GM12875 (cell line): ENCODE data around the gene ETFRF1.

Experiments
- H3K4me3 ChIP-seq: one replicate; pipeline ENCODE4 v1.5.1; 2011; ENCODE audit warnings: low read depth, low read length, control low read depth
- TF ChIP-seq, protein P1 (sequence below): IDR thresholded peaks from 2 replicates; pipeline ENCODE4 v1.5.1; 2011; ENCODE audit warnings: low read depth, mild to moderate bottlenecking, control low read depth, inconsistent platforms, low read length, moderate library complexity, borderline replicate concordance; ENCODE audit not compliant: insufficient read depth

The ETFRF1 gene

DNA sequence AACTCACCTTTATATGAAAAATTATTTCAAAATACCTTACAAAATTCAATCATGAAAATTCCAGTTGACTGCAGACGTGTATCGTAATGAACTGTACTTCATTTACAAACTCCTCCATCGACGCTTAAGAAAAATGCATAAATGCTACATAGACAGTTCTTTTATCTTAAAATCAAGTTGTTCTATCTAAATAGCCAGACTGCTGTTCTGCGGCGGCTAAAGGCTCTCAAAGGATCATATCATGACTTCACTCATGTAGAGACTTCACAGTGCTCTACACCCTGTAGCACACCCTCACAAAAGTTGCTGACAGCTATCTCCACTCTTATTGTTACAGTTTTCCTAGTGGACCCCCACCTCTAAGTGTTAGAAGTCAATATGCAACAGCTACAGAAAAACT lies 50.5 kb downstream of the ETFRF1 start:
- TF ChIP-seq, protein P1, sequence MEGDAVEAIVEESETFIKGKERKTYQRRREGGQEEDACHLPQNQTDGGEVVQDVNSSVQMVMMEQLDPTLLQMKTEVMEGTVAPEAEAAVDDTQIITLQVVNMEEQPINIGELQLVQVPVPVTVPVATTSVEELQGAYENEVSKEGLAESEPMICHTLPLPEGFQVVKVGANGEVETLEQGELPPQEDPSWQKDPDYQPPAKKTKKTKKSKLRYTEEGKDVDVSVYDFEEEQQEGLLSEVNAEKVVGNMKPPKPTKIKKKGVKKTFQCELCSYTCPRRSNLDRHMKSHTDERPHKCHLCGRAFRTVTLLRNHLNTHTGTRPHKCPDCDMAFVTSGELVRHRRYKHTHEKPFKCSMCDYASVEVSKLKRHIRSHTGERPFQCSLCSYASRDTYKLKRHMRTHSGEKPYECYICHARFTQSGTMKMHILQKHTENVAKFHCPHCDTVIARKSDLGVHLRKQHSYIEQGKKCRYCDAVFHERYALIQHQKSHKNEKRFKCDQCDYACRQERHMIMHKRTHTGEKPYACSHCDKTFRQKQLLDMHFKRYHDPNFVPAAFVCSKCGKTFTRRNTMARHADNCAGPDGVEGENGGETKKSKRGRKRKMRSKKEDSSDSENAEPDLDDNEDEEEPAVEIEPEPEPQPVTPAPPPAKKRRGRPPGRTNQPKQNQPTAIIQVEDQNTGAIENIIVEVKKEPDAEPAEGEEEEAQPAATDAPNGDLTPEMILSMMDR, result no peak
- H3K4me3 ChIP-seq, result no peak overlapping the region

DNA sequence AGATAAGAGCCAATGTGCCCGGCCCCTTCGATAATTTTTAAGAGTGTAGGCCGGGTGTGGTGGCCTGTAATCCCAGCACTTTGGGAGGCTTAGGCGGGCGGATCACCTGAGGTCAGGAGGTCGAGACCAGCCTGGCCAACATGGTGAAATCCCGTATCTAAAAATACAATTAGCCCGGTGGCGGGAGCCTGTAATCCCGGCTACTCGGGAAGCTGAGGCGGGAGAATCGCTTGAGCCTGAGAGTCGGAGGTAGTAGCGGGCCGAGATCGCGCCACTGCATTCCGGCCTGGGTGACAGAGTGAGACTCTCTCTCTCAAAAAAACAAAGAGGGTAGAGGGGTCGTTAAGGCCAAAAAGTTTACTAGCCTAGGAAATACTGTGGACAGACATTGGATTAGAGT lies 53.1 kb downstream of the ETFRF1 start:
- TF ChIP-seq, protein P1, result no peak
- H3K4me3 ChIP-seq, result no peak overlapping the region

DNA sequence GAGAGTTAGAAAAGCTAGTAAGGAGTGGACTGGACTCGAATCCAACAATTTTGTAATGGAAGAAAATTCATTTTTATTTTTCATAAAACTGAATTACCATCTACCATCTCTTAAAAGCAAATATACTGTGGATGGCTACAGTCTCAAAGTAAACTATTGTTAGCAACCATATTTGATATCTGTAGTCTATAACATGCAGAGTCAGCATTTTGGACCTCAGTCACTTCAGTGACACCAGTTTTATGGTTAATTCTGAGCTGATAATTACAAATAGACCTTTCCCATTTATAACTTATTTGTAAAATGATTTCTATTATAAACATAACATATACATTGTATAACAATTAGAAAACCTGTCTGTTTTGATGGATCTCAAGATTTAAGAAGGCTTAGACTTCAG lies 53.7 kb downstream of the ETFRF1 start:
- H3K4me3 ChIP-seq, result no peak overlapping the region
- TF ChIP-seq, protein P1, result no peak

DNA sequence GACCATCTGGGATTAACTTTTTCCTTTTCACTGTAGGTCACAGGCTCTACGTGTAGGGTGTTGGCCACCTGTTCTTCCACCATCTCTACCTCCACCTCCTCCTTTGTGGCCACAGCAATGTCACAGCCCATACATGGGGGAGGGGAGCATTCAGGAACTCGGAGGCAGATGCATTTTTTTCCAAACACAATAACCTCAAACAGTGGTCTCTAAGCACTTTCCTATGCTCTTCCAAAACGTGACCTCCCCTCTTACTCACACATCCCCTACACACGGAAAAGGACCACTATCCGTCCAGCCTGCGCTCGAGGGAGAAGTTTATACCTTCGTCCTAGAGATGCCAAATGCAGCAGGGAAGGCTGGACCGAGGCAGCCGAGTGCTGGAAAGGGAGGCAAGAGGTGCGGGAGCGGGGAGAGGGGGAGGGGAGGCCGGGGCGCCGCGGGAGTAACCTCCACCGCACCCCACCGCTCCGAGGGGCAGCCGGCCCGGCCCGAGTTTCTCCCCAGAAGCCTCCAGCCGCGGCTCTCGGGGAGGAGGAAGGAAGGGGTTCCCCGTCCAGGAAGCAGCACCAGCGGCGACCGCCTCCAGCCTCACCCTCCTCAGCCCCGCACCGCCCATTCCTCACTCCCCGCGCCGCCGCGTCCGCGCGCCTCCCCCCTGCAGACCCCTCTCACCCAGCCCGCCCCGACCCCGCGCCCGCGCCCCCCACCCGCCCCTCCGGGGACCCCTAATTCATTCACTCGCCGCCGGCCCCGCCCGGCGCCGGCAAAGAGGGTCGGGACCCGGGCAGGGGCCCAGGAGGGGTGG lies 55.1 kb downstream of the ETFRF1 start:
- TF ChIP-seq, protein P1, result no peak
- H3K4me3 ChIP-seq, result peak overlapping the region; percentile 80

DNA sequence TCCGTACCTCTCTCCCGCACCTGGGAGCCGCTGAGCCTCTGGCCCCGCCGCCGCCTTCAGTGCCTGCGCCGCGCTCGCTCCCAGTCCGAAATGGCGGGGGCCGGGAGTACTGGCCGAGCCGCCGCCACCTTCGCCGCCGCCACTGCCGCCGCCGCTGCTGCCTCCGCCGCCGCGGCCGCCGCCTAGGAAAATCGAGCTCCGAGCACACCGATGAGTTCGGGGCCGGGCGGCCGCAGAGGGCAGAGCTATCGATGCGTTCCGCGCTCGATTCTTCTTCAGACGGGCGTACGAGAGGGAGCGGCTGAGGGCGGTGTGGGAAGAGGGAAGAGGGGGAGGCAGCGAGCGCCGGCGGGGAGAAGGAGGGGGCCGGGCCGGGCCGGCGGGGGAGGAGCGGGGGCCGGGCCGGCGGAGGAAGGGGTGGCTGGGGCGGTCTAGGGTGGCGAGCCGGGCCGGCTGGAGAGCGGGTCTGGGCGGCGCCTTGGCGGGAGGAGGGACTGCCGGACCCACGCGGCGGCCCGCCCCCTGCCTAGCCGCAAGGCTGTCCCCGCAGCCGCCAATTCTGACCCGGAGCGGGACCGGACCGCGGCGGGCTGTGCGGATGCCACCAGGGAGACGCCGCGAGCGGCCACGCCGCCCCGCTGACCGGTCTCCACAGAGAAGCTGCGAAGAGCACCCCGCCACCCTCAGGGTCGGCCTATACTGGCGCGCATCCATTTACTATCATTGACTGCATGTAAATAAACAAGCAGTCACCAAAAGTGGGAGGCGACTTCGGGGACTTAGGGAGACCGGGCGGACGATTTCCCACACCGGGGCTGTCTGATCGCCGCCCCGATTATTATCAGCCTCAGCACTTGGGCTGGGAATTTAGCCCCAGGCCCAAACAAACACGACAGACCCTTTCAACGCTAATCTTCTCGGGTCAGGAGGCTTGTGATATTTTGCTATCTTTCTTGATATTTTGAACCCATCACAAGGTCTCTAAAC lies 56.0 kb downstream of the ETFRF1 start, which contains the start of gene KRAS:
Gene KRAS, minus strand, starts transcription at position 186 of the 987 bp plus-strand sequence.
- TF ChIP-seq, protein P1, result no peak

DNA sequence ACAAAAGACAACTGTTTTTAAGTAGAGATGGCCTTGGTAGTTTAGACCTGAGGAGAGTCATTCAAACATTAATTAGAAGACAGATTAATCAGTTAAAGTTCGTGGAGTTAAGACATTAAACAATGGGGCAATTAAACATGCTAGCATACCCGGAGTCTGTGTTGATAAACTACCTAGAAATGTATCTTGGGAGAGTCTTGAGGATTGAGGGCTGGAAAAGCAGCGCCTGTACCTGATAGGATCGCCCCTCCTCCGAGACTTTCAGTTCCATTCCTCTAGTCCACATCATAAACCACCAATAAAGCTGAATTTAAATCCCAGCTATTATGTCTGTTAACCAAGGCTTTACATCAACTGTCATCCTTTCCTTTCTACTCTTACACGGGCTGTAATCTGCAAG lies 56.7 kb downstream of the ETFRF1 start:
- H3K4me3 ChIP-seq, result no peak overlapping the region
- TF ChIP-seq, protein P1, result no peak

More for the DNA sequence above, 56.0 kb downstream of the ETFRF1 start, which contains the start of gene KRAS:
- H3K4me3 ChIP-seq, result peak within 1 kb of the TSS; percentile 80
